Urinary bladder (tissue), 4 donors: ENCODE results near the gene HAT1. TPM values are rescaled to one million over a fixed set of nuclear protein-coding genes. Genes with fewer than 3 reads are reported as not detected.
A peak's percentile ranks its signal among the peaks of the same experiment; 100 is the strongest.
"Not testable (repeated sequence)": the region's sequence is repeated elsewhere in the genome, so short reads cannot be mapped to it uniquely, and the experiment has no call there.

Experiments used
- DNase-seq: peaks from one replicate; pipeline ENCODE4 v3.0.0-alpha.2; 2015; ENCODE audit errors: extremely low spot score
- H3K27ac ChIP-seq: one replicate; pipeline ENCODE4 v1.5.1; 2013; ENCODE audit warnings: low read depth, mild to moderate bottlenecking, moderate library complexity
- H3K36me3 ChIP-seq: one replicate; pipeline ENCODE4 v1.6.1; 2013; ENCODE audit warnings: mild to moderate bottlenecking, moderate library complexity; ENCODE audit not compliant: insufficient read depth
- H3K4me1 ChIP-seq: one replicate; pipeline ENCODE4 v1.6.1; 2013; ENCODE audit warnings: mild to moderate bottlenecking, moderate library complexity; ENCODE audit not compliant: insufficient read depth
- H3K4me3 ChIP-seq: one replicate; pipeline ENCODE4 v1.5.1; 2013; ENCODE audit warnings: low read depth, low read length
- WGBS: extraction: QIAGEN DNeasy Blood & Tissue Kit; methylation state at CpG from one replicate; pipeline ENCODE4 v1.1.7; 2013; 5-methylcytosine and 5-hydroxymethylcytosine counted together
- polyA plus RNA-seq: library from polyadenylated mRNA; stranded (reverse); fragments of 200-250 nt; gene quantifications from one replicate; pipeline ENCODE4 v1.2.3, GENCODE V29; 2013
- total RNA-seq: library from RNA; depleted of rRNA; stranded (reverse); fragments of >200 nt; gene quantifications from one replicate; pipeline ENCODE4 v1.2.3, GENCODE V29; 2014
- donor health status: healthy with polysubstance abuse.
- donor health status: healthy.

HAT1 gene
- total and polyA plus RNA-seq, 2 donors = 39.3 to 60.8 TPM

DNA sequence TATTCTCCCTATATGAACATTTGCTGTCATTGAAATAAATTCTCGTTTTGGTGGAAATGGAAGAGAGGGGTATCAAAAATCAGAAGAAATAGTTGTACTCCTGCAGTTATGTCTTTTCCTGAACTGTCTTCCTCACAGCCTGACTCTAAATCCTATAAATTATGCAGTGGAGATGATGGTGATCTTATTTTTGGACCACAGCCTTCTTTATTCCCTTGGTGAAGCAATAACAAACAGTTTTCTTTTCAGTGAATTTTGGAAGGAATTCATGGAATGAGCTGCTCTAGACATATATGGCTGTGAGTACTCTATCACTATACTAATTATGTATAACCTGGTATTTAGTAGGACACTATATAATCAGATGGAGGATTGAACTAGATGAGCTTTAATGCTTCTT is 26.5 kb upstream of the HAT1 start:
- Histone ChIP-seq H3K36me3 (no peaks in the 10 kb centered on the region), H3K27ac (no peak overlapping the region), H3K4me3 (no peak overlapping the region), H3K4me1 (no peaks in the 10 kb centered on the region)
- WGBS = 59% methylated on average over 1 of the region's 1 CpG
- DNase-seq = no peak

- DNase-seq = not testable (repeated sequence)
- WGBS = 96% methylated on average over 55 of the region's 58 CpGs
Measured at GRCh38 chr2:171899623-171900282, 22.5 kb upstream of the HAT1 start.

GRCh38 chr2:171902840-171903420 is 19.3 kb upstream of the HAT1 start:
- no peak overlapping the region for H3K4me3 ChIP-seq
- H3K4me1 ChIP-seq = no peaks in the 10 kb centered on the region
- 55% methylated on average over 2 of the region's 2 CpGs for WGBS
- no peak overlapping the region for H3K27ac ChIP-seq
- DNase-seq = no peak
- no peaks in the 10 kb centered on the region for H3K36me3 ChIP-seq

More at GRCh38 chr2:171899623-171900282, 22.5 kb upstream of the HAT1 start:
- H3K36me3 ChIP-seq, H3K27ac ChIP-seq, H3K4me1 ChIP-seq, H3K4me3 ChIP-seq: not testable (repeated sequence)

- no peak for DNase-seq
- H3K4me3 ChIP-seq = no peak overlapping the region
- 93% methylated on average over 1 of the region's 1 CpG for WGBS
- H3K4me1 ChIP-seq = no peaks in the 10 kb centered on the region
- H3K27ac ChIP-seq = no peak overlapping the region
- no peaks in the 10 kb centered on the region for H3K36me3 ChIP-seq
Measured at GRCh38 chr2:171908235-171908634, 14.0 kb upstream of the HAT1 start.

GRCh38 chr2:171909266-171909665 is 13.0 kb upstream of the HAT1 start:
- no peaks in the 10 kb centered on the region for H3K36me3 ChIP-seq
- H3K27ac ChIP-seq = no peak overlapping the region
- H3K4me3 ChIP-seq = no peak overlapping the region
- DNase-seq = no peak
- WGBS = 74% methylated on average over 3 of the region's 3 CpGs
- H3K4me1 ChIP-seq = no peaks in the 10 kb centered on the region

- WGBS = 72% methylated on average over 1 of the region's 1 CpG
- no peak overlapping the region for H3K4me3 ChIP-seq
- H3K27ac ChIP-seq = no peak overlapping the region
- H3K36me3 ChIP-seq = no peaks in the 10 kb centered on the region
- H3K4me1 ChIP-seq = no peaks in the 10 kb centered on the region
- DNase-seq = no peak
Measured at GRCh38 chr2:171910494-171910893, 11.8 kb upstream of the HAT1 start.

- WGBS = 83% methylated on average over 3 of the region's 3 CpGs
- Histone ChIP-seq H3K4me3 (no peak overlapping the region), H3K36me3 (no peaks in the 10 kb centered on the region), H3K27ac (no peak overlapping the region), H3K4me1 (no peaks in the 10 kb centered on the region)
- DNase-seq = no peak
Measured at GRCh38 chr2:171913517-171913916, 8.7 kb upstream of the HAT1 start.

- Histone ChIP-seq H3K4me3 (no peak overlapping the region), H3K4me1 (peaks cover 1% of the 10 kb centered on the region), H3K27ac (no peak overlapping the region), H3K36me3 (no peaks in the 10 kb centered on the region)
- WGBS = 88% methylated on average over 2 of the region's 2 CpGs
- DNase-seq = no peak
Measured at GRCh38 chr2:171919453-171919852, 2.8 kb upstream of the HAT1 start.

DNA sequence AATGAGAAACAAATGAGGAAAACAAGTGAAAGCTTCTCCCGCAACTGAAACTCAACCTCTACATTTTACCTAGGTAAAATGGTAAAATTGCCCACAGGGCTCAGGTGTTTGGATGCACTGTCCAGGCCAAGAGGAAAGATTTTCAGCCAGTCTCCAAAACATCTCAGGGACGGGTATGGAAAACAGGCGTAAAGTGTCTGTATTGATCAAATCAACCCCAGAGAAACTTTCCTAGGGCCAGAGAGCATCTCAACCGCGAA is 361 bp upstream of the HAT1 start:
- H3K27ac ChIP-seq = no peak overlapping the region
- H3K4me3 ChIP-seq = peak overlapping the region; percentile 17
- DNase-seq = no peak
- H3K36me3 ChIP-seq = no peaks in the 10 kb centered on the region
- peaks cover 1% of the 10 kb centered on the region for H3K4me1 ChIP-seq
- WGBS = 10% methylated on average over 5 of the region's 5 CpGs

DNA sequence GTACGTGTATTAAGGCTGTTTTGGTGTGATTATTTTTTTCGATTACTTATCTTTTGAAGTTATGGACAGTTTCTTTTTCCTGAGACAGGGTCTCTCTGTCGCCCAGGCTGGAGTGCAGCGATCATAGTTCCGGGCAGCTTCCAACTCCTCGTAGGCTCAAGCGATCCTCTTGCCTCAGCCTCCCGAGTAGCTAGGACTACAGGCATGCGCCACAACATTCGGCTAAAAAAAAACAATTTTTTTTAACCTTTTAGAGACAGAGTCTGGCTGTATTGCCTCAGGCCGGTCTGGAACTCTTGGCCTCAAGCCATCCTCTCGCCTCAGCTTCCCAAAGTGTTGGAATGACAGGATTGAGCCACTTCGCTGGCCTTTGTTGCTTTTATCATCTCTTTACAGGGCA is 945 bp downstream of the HAT1 start:
- H3K27ac ChIP-seq = peak overlapping the region; percentile 0
- H3K4me1 ChIP-seq = peaks cover 1% of the 10 kb centered on the region
- whole genome bisulfite sequencing = 17% methylated on average over 13 of the region's 13 CpGs
- peak overlapping the region; percentile 65 for H3K4me3 ChIP-seq
- no peak for DNase-seq
- H3K36me3 ChIP-seq = no peaks in the 10 kb centered on the region

- WGBS = 92% methylated on average over 17 of the region's 17 CpGs
- no peak for DNase-seq
- Histone ChIP-seq H3K4me3 (no peak overlapping the region), H3K4me1 (peaks cover 1% of the 10 kb centered on the region), H3K36me3 (no peaks in the 10 kb centered on the region), H3K27ac (no peak overlapping the region)
Measured at GRCh38 chr2:171924170-171924942, 2.1 kb downstream of the HAT1 start.

- 97% methylated on average over 4 of the region's 4 CpGs for WGBS
- DNase-seq = no peak
Measured at GRCh38 chr2:171930385-171930784, 8.1 kb downstream of the HAT1 start.

GRCh38 chr2:171939058-171939742 is 16.9 kb downstream of the HAT1 start:
- no peak overlapping the region for H3K27ac ChIP-seq
- DNase-seq = no peak
- 90% methylated on average over 9 of the region's 9 CpGs for WGBS
- H3K36me3 ChIP-seq = no peaks in the 10 kb centered on the region
- no peaks in the 10 kb centered on the region for H3K4me1 ChIP-seq
- no peak overlapping the region for H3K4me3 ChIP-seq

More at GRCh38 chr2:171930385-171930784, 8.1 kb downstream of the HAT1 start:
- Histone ChIP-seq H3K36me3 (no peaks in the 10 kb centered on the region), H3K27ac (no peak overlapping the region), H3K4me3 (no peak overlapping the region), H3K4me1 (no peaks in the 10 kb centered on the region)

GRCh38 chr2:171939743-171940071 is 17.4 kb downstream of the HAT1 start:
- DNase-seq = no peak
- WGBS = 85% methylated on average over 4 of the region's 4 CpGs
- H3K4me1 ChIP-seq = no peaks in the 10 kb centered on the region
- H3K36me3 ChIP-seq = no peaks in the 10 kb centered on the region
- no peak overlapping the region for H3K27ac ChIP-seq
- no peak overlapping the region for H3K4me3 ChIP-seq
